Occipital lobe (tissue), 2 donors: ENCODE data around the gene ATG10. TPM values are rescaled to one million over a fixed set of nuclear protein-coding genes. Genes with fewer than 3 reads are reported as not detected.

Experiments
- DNase-seq: peaks from one replicate; lab custom pipeline; 2025; lab: John Stamatoyannopoulos, UW
- total RNA-seq: library from RNA; depleted of rRNA; stranded (reverse); fragments of >200 nt; gene quantifications from one replicate; pipeline ENCODE4 v1.2.3, GENCODE V29; 2014

ATG10 gene
- total RNA-seq, 1 donor from 2014 or later, result 6.1 TPM

DNA sequence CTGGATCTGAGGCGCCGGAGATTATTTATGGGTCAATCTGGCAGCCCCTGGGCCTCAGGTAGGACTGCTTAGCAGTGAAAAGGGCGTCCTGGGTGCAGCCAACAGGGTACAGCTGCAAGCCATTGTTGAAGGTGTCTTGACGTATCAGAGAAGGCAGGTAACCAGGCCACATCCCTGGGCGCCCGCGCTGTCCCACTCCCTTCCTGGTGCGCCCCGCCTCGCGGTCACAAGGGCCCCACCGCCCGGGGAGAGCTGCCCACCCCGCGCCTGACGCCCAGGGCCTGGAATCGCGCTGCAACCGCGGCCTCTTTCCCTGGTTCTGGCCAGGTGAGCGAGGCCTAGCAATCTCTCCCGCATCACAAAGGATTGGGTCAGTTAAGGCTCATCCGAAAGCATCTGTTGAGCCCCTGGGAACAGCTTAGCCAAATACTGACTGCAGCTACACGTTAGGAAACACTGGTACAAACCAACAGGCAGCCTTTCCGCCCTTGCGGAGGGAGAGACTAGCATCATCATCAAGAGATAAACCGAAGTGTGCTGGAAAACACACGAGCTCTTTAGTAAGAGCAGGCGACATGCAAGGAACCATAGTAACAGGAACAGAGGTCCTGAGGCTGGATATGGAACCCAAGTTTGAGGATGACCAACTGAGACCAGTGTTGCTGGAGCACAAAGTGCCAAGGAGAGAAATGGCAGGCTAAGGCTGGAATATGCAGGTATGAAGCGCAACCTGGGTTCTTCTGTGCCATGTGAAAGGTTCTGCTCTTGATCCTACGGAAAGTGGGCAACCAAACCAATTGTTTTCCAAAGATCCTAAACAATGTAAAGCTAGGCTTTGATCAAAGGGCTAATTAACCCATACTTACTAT lies 302.8 kb downstream of the ATG10 start:
- no peak for DNase-seq

DNA sequence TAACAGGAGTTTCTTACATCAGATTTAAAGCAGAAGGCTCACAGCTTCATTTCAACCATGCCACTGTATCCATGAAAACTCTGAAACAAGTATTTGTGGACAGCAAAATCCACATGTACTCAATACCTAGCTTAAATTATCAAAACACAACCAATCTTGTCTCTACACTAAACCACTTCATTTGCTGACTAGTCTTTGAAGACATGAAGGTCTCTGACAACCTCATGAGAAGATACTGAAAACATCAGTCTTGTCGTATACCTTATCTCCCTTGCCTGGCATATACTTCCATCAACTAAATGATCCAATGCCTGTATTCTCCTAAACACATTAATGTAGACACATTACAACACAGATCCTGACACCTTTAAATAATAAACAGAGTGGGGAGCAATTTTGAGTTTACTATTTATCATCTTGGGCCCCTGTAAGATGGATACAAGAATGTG lies 303.4 kb downstream of the ATG10 start:
- DNase-seq, result no peak

DNA sequence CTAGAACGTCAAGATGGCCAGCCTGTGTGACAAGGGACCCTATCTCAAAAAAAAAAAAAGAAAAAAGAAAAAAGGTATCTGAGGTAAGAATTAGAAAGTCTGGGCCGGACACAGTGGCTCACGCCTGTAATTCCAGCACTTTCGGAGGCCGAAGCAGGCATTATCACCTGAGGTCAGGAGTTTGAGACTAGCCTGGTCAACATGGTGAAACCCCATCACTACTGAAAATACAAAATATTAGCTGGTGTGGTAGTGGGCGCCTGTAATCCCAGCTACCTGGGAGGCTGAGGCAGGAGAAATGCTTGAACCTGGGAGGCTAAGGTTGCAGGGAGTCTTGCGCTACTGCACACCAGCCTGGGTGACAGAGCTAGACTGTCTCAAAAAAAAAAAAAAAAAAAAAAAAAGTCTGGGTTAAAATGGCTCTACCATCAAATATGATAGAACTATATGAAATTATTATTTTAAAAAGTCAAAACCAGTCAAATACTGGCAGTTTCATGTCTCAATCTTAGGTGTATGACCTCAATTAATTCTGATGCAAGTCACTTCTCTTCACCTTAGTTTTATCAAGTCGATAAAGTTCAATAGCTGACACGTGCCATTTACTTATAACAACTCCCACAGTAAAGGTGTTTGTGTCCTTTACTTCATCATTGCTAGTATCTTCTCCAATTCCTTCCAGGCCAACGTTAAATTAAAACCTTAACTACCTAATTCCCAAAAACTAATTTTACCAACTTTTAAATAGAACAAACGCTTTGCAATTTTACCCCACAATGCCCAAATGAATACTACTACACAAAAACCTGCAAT lies 305.2 kb downstream of the ATG10 start:
- no peak for DNase-seq

DNA sequence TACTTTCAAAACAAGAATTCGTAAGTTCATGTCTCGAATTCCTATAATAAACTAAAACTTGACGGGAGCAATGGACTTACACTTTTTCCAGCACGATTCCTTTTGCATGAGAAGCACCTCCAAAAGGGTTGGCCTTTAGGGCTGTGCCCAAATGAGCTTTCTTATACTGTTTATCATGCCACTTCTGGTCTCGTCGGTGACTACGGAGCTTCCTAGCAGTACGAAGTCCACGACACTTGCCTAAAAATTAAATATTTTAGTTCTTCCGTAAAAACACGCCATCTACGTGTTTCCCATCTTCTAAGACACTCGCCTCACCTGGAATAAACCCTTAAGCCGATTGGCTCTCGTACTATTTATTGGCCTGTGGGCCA lies 305.8 kb downstream of the ATG10 start:
- DNase-seq, result no peak

DNA sequence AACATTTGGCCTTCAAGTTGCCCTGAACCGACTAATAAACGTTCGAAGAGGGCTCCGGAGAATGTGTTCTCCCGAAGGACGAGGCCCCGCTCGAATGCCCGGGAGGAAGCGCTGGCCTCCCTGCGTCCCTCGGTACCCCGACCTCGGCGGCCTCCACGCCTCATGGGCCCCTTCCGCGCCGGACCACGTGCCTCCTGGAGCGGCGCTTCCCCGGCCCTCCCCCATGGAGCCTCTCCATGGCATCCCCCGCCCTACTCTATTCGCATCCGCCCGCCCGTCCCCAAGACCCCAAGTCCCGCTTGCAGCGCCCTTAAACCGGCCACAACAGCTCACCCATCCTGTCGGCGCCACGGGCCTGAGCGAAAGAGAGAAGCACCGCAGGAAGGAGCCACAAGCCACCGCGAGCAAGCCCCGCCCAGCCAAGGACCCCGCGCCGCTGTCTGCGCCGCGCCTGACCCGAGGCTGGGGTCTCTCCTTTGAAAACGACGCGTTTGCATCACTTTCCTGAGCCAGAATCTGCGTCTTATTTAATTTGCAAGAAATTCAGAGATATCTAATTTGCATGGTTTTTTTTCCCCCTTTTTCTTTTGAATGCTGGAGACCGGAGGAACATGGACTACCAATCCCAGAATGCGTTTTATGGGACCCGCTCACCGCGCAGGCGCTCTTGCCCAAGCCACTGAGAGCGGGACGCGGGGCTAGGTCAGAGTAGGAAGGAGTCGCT lies 306.3 kb downstream of the ATG10 start, which contains the start of gene RPS23:
Gene RPS23, minus strand, starts transcription at position 368 of the 724 bp plus-strand sequence. Its CDS starts 31 bp downstream, at position 337.
- peak; percentile 86 for DNase-seq

DNA sequence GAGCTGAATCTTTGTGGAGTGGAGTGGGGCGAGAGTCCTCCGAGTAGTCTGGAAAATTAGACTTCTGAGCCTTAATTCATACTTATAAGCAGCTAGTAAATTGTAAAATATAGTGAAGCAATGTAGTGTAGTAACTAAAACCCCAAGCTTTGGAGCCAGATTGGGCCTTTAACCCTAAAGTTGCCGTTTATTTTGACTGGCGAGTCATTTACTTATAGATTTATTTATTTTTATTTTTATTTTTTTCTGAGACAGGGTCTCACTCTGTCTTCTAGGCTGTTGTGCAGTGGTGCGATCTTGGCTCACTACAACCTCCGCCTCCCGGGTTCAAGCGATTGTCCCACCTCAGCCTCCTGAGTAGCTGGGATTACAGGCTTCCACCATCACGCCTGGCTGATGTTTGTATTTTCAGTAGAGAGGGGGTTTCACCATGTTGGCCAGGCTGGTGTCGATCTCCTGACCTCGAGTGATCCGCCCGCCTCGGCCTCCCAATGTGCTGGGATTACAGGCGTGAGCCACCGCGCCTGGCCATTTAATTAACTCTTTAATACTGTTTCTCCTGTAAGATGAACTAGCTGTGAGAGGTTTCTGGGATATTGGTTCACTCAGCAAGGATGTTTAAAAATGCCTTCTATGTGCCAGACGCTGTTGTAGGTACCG lies 307.0 kb downstream of the ATG10 start:
- DNase-seq, result no peak

DNA sequence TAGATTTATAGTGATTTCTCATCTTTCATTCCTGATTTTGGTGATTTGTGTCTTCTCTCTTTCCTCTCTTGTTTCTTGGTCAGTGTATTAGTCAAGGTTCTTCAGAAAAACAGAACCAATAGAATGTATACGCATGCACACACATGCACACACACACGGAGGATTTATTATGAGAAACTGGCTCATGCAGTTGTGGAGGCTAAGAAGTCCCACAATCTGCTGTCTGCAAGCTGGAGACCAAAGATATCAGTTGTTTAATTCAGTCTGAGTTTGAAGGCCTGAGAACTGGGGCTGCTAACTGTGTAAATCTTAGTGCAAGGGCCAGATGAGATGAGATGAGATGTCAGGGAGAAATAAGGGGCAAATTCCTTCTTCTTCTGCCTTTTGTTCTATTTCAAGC lies 312.1 kb downstream of the ATG10 start:
- DNase-seq, result no peak

DNA sequence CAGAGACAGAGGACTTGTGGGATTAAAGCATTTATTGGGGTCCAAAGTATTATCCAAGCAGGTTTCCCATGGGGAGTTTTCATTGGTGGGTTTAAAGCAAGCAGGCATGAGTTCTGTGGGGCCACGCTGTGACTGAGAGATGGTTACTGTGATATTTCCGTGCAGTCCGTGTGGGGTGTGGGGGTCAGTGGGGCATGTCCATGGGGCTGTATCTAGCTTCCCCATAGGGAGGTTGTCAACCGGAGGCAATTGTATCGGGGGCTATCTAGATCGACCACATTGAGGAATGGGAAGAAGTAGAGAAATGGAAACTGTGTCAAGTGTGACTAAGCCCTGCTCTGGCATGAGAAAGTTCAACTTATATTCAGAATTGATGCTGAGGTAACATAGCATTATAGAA lies 313.4 kb downstream of the ATG10 start:
- DNase-seq, result no peak

DNA sequence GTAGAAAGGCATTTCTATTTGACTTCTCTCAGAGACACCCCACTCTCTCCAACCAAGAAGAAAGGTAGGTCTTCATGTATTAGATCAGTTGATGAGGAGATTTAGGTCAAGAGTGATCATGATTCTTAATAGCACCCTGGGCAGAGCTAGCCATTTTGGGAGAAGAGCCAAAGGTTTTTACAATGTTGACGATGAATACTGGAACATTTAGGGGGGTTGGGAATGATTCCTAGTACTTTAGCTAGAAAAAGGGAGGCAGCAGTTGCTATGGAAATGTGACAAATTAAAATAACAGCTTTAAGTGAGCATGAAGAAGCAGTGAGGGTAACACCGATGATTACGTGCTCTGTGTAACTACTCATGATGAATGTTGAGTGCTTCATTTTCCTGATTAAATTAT lies 315.8 kb downstream of the ATG10 start:
- DNase-seq, result no peak

DNA sequence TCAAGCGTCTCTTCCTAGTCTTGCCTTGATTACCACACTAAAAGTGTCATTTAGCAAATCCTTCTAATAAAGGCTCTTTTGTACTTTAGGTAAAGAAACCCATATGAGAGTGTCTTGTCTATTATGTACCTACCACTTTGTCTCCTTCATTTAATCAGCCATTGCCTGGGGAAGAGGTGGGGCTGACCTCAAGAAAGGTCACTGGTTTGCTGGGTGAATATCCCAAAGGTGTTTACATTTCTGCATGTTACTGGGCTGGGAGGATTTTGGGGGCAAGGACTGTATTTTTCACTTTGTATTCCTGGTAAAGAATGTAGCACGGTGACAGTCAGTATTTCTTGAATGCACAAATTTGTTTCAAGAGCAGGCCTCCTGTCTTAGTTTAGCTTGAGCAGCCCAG lies 318.2 kb downstream of the ATG10 start:
- DNase-seq, result no peak

DNA sequence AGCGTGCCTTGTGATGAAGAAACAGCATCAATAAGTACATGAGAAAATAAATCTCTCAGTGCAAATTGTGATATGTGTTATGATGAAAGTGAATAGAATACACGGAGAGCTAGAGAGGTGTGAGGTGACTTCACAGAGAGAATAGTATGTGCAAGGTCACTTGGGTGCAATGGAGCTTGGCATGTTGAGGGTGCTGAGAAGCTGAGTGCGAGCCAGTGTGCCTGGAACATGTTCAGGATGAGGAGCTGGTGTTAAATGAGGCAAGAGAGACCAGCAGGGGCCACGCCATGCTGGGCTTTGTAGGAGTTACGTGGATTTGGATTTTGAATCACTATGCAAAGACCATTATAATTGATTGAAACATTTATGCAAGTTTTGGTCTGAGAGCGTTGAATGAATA lies 319.1 kb downstream of the ATG10 start:
- no peak for DNase-seq

DNA sequence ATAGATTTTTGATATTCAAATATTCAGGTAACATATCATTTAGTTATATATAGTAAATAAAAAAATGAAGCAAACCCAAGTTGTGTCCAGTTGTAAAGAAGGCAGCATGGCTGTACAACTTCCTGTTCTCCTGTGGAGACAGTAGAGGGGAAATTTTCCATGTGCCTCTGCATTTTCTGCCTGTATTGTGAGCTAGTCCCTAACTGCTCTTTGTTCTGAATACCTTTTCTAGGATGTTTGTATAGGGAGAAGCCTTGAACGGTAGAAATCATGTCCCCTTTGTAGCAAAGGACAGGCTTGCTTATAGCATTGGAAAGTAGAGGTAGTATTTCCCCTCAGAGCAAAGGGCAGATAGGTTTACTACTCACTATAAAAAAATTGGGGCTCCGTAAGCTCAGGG lies 319.6 kb downstream of the ATG10 start:
- no peak for DNase-seq

DNA sequence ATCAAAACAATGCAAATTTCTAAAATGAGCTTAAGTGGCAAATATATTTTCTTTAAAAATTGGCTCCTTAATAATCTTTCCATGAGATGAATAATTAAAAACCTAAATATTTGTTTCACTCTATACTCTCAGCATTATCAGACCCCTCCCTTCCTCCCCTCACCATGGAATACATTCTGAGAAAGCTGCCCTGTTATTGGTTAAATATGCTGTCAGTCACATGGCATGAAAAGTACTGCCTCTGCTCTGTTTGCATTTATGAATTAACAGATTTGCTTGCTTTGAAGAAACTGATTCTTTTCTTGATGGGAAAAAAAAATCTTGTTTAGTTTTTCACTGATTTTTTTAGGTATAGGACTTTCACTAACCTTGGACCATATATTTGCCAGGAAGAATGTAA lies 323.3 kb downstream of the ATG10 start:
- DNase-seq, result no peak

DNA sequence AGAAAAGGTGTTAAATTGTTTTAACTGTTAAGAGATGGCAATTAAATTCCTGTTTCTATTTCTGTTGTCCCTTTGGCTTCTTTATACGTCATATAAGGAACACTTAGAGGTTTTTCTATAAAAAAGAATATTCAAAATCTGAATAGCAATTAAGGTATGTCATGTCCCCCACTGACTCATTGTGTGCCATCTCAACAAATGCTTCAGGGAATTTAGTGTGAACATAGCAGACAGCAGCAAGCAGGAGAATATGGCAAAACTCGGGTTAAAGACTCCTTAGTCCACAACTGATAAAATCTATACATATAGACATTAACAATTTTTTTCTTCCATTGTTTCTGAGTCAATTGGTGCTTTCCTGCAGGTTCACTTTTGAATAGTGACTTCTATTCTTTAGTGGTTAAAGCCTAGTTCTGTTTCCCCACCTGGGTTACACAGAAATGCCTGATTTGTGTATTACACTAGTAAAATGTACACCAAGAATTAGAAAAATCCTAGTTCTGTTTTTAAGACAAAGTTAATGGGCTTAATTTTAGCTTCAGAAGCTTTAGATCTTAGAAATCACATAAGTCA lies 324.2 kb downstream of the ATG10 start:
- no peak for DNase-seq

DNA sequence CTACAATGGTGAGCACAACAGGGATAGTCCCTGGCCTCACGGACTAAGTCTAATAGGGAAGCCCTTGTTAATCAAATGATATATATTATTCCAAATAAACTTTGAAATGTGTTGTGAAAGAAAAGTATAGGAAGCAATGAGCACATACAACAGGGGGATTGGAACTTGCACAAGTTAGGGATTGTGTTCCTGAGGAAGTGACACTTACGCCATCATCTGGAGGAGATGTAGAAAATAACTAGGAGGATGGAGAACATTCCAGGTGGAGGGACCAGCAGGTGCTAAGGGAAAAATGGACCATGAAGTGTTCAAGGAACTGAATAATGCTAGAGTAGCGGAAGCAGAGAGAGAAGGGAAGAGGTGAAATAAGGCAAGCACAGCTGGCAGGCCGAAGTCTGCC lies 325.1 kb downstream of the ATG10 start:
- DNase-seq, result no peak

DNA sequence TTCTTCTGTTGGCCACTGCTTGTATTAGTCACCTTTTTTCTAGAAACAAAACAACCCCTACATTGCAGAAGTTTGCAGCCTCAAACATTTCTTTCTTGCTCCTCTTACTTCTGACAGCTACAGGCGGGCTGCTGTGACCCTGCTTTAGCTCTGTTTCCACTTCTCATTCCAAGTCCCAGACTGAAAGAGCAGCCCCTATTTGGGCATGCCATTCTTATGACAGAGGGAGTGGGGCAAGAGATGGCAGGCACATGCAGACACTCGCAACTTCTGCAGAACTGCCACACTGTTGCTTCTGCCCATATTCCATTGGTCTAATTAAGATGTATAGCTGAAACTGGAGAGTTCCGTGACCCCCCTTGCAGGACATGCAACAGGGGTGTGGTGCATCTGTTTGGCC lies 325.9 kb downstream of the ATG10 start:
- DNase-seq, result no peak

DNA sequence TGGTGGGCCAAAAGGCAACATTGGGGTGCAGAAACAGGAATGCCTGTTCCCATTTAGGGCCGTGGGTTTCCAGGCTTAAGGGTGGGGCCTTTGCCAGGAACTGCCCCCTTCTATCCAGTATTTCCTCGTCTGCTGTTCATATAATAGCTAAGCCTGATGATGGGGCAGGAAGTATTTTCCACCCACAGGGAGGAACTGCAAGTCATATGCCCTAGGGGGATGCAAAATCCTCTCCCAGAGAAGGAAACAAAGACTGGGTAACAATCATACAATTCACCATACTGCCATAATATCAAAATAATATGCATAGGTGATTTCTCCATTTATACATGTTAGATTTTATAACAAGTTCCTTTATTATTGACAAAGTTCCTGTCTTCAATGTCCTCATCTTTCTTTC lies 326.8 kb downstream of the ATG10 start:
- no peak for DNase-seq

DNA sequence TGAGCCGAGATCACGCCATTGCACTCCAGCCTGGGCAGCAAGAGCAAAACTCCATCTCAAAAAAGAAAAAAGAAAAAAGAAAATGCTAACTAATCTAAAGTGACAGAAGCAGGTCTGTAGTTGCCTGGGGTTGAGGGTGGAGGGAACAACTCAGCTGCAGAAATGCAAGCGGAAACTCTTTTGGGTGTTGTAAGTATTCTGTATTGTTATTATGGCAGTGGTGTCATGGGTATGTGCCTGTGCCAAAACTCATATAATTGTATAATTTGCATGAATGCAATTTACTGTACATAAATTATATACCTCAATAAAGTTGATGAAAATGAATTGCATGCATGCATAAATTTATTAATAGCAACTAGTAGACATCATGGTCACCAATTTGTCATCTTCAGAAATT lies 329.4 kb downstream of the ATG10 start:
- DNase-seq, result no peak
